Measurements from ENCODE around the gene IFI35.
A peak's percentile ranks its signal among the peaks of the same experiment; 100 is the strongest.
"Not testable (repeated sequence)": the region's sequence is repeated elsewhere in the genome, so short reads cannot be mapped to it uniquely, and the experiment has no call there.

Gene IFI35

DNA sequence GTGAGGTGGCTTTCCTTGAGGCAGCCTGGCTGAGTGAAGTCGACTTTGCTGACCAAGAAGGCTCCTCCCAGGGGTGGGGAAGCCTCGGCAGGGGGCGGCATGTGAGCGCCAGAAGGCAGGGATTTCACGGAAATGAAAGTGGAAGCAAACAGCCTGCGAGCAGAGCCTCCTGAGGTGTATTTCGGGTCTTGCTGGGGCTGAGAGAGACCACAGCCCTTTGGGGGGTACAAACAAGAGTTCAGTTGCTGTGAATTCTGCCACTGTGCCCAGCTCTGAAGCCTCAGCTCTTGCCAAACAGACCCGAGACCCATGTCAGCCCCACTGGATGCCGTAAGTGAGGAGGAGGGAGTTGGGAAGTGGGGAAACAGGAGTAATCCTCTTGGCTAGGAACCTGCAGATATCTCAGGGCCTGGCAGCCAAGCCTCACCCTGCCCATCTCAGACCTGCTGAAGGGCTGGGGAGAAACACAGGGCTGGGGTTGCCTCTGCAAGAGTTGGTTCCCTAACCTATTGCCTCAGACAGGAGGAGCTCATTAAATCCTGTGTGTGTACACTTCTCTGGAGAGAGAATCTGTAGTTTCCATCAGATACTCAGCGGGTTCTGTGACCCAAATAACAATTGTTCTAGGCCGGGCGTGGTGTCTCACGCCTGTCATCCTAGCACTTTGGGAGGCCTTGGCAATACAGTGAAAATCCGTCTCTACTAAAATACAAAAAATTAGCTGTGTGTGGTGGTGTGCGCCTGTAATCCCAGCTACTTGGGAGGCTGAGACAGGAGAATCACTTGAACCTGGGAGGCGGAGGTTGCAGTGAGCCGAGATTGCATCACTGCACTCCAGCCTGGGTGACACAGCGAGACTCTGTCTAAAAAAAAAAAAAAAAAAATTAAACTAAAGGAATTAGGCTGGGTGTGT lies at the start of gene IFI35:
Gene IFI35, plus strand, starts transcription at position 146 of the 913 bp plus-strand sequence. Its CDS starts 164 bp downstream, at position 310.
- POLR2A ChIA-PET: interaction anchor here (0.8 to 2.0 kb wide), 4 partner anchors 9 to 361 kb away, joined by 3 to 30 read pairs (median 4); partner anchors contain the start of genes BECN1 and RPL27
- CTCF ChIA-PET: no interaction called here

DNA sequence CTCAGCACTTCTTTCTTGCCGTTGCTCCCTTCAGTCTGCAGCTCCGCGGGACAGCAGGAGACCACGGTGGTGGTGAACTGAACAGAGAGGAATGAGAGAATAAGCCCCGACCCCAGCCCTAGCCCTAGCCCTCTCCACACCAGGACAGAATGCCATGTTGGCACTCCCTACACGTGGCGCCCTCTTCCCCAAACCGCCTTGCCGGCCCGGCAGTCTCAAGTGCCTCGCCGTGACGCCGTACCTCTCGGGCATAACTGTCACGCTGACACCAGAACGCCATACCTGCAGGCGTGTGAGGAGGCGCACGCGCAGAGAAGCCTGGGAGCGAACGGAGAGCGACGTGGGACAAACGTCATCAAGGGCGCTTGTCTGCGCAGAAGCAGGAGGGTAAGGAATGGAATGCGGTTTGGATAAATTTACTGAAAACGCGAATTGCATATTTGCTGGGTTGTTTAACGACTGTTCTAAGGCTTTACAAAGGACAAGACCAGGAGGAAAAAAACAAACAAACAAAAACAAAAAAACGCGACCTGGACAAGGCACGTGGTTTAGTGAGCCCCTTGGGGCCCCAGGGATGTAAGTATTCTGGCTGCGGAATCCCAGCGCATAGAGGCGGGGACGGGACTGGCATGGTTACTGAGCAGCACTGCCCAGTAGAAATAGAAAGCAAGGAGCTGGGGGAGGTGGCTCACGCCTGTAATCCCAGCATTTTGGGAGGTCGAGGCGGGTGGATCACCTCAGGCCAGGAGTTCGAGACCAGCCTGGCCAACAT lies 42.2 kb upstream of the IFI35 start, which contains the start of gene AARSD1:
Gene AARSD1, minus strand, starts transcription at position 294 of the 772 bp plus-strand sequence. Its CDS starts 14 bp downstream, at position 280.
- CTCF ChIA-PET: interaction anchor here (0.7 to 0.8 kb wide), 3 partner anchors 34 to 539 kb away, joined by 4 to 7 read pairs (median 5); partner anchors contain the start of gene RPL27
- POLR2A ChIA-PET: interaction anchor here (0.6 to 3.4 kb wide), 14 partner anchors 10 to 404 kb away, joined by 3 to 50 read pairs (median 4); partner anchors contain the start of genes BECN1, PTGES3L and RPL27
- DNase-seq (ENCODE audit: extremely low spot score): peak; percentile 90
- no peak for TF ChIP-seq FOXM1 (IDR thresholded peaks at IDR 0.05; ENCODE audit: borderline replicate concordance)
- no peak for TF ChIP-seq SP1 (IDR thresholded peaks at IDR 0.05)
- TF ChIP-seq, protein P1, sequence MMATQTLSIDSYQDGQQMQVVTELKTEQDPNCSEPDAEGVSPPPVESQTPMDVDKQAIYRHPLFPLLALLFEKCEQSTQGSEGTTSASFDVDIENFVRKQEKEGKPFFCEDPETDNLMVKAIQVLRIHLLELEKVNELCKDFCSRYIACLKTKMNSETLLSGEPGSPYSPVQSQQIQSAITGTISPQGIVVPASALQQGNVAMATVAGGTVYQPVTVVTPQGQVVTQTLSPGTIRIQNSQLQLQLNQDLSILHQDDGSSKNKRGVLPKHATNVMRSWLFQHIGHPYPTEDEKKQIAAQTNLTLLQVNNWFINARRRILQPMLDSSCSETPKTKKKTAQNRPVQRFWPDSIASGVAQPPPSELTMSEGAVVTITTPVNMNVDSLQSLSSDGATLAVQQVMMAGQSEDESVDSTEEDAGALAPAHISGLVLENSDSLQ (IDR thresholded peaks at IDR 0.05): peak; percentile 90
- TF ChIP-seq L3MBTL2 (conservative IDR thresholded peaks at IDR 0.05): peak; percentile 96
- TF ChIP-seq SUZ12 (IDR thresholded peaks at IDR 0.05): no peak

More for the DNA sequence above, at the start of gene IFI35:
- DNase-seq (ENCODE audit: extremely low spot score): peak; percentile 49
- TF ChIP-seq SUZ12 (IDR thresholded peaks at IDR 0.05): no peak
- no peak for TF ChIP-seq FOXK2 (IDR thresholded peaks at IDR 0.05)
- no peak for TF ChIP-seq LEF1 (IDR thresholded peaks at IDR 0.05; ENCODE audit: borderline replicate concordance)
- no peak for TF ChIP-seq CTBP1 (IDR thresholded peaks at IDR 0.05; ENCODE audit: borderline replicate concordance)
- no peak for TF ChIP-seq HDGF (IDR thresholded peaks at IDR 0.05; ENCODE audit: borderline replicate concordance)
- TF ChIP-seq ZNF384 (IDR thresholded peaks at IDR 0.05): no peak
- no peak for TF ChIP-seq NFRKB (IDR thresholded peaks at IDR 0.05)
- no peak for TF ChIP-seq BHLHE40 (IDR thresholded peaks at IDR 0.05; ENCODE audit: borderline replicate concordance)
- no peak for TF ChIP-seq ARNT (IDR thresholded peaks at IDR 0.05)
- TF ChIP-seq SP1 (IDR thresholded peaks at IDR 0.05): no peak
- TF ChIP-seq, protein P1 (IDR thresholded peaks at IDR 0.05): no peak
- no peak for TF ChIP-seq FOXM1 (IDR thresholded peaks at IDR 0.05; ENCODE audit: borderline replicate concordance)
- no peak for TF ChIP-seq L3MBTL2 (conservative IDR thresholded peaks at IDR 0.05)
- TF ChIP-seq FOXA1 (IDR thresholded peaks at IDR 0.05): no peak
- no peak for TF ChIP-seq TARDBP (IDR thresholded peaks at IDR 0.05)
- no peak for TF ChIP-seq ELF4 (IDR thresholded peaks at IDR 0.05)

DNA sequence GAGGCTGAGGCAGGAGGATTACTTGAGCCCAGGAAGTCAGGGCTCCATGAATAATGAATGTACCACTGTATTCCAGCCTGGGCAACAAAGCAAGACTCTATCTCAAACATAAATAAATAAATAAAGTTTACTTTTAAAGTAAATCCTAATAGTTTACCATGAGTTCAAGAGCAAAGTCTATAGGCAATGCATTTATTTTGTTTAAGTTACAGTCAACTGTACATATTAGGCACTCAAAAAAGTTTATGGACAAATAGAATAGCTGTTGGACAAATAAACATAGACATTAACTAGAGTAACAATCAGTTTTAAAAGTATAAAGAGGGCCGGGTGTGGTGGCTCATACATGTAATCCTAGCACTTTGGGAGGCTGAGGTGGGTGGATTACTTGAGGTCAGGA lies 38.7 kb upstream of the IFI35 start:
- CTCF ChIA-PET: interaction anchor here (0.6 to 1.5 kb wide), 3 partner anchors 30 to 400 kb away, joined by 3 to 4 read pairs (median 3); partner anchors contain the start of gene RPL27
- TF ChIP-seq ZNF384 (IDR thresholded peaks at IDR 0.05) (no peak), ELF4 (IDR thresholded peaks at IDR 0.05) (no peak), SUZ12 (IDR thresholded peaks at IDR 0.05) (no peak), LEF1 (IDR thresholded peaks at IDR 0.05; ENCODE audit: borderline replicate concordance) (no peak), HDGF (IDR thresholded peaks at IDR 0.05; ENCODE audit: borderline replicate concordance) (no peak)
- POLR2A ChIA-PET: interaction anchor here (1.3 to 4.9 kb wide), 3 partner anchors 12 to 400 kb away, joined by 3 to 40 read pairs (median 5); partner anchors contain the start of genes PTGES3L and RPL27
- DNase-seq (ENCODE audit: extremely low spot score): no peak

DNA sequence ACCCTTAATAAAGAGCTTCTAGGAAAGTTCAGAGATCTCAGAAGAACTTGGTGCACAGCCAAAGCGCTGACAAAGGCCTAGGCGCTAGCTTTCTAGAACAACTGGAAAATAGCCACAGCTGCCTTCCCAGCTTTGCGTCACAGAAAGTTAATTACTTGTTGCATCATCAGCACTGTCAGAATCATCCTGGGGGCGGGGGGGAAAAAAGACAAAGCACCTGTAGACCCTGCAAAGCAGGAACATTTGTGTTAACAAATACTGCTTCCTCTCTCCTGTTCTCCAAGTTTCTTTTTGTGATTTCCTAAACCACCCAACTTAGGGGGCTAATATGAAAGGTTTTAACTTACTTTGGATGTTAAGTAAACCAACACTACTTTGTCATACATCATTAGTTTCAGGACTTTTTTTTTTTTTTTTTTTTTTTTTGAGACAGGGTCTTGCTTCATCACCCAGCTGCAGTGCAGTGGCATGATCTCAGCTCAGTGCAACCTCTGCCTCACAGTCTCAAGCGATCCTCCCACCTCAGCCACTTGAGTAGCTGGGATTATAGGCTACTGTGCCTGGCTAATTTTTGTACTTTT lies 37.5 kb upstream of the IFI35 start:
- DNase-seq (ENCODE audit: extremely low spot score): no peak
- peak; percentile 70 for TF ChIP-seq ZNF384 (IDR thresholded peaks at IDR 0.05)
- TF ChIP-seq BHLHE40 (IDR thresholded peaks at IDR 0.05; ENCODE audit: borderline replicate concordance): no peak
- CTCF ChIA-PET: interaction anchor here (1.5 kb wide), 1 partner anchor 55 kb away, joined by 3 read pairs; no protein-coding TSS in a partner anchor
- POLR2A ChIA-PET: interaction anchor here (1.1 to 4.9 kb wide), 4 partner anchors 10 to 399 kb away, joined by 3 to 40 read pairs (median 4); partner anchors contain the start of genes BECN1, PTGES3L and RPL27

DNA sequence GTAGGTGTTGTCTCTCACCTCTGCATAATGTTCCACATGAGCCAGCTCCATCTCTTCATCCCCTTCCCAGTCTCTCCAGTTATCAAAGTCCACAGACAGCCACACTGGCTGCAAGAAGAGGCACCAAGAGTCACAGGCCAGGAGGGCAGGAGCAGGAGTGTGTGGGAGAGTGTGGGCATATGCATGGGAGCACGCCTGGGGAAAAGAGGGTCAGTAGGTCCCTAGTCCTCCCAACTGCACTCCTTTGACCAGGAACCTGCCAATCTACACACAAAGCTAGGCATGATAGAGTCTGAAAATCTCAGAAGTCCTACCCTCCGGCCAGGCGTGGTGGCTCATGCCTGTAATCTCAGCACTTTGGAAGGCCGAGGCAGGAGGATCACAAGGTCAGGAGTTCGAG lies 35.0 kb upstream of the IFI35 start:
- ChIA-PET CTCF (no interaction called here), POLR2A (interaction anchor here (0.8 to 4.9 kb wide), 2 partner anchors 27 to 198 kb away, joined by 3 to 40 read pairs; partner anchors contain the start of genes RPL27 and VPS25)
- TF ChIP-seq SP1 (IDR thresholded peaks at IDR 0.05) (no peak), FOXM1 (IDR thresholded peaks at IDR 0.05; ENCODE audit: borderline replicate concordance) (no peak), HDGF (IDR thresholded peaks at IDR 0.05; ENCODE audit: borderline replicate concordance) (no peak), FOXK2 (IDR thresholded peaks at IDR 0.05) (no peak), L3MBTL2 (conservative IDR thresholded peaks at IDR 0.05) (no peak), BHLHE40 (IDR thresholded peaks at IDR 0.05; ENCODE audit: borderline replicate concordance) (no peak), LEF1 (IDR thresholded peaks at IDR 0.05; ENCODE audit: borderline replicate concordance) (no peak), FOXA1 (IDR thresholded peaks at IDR 0.05) (no peak), ZNF384 (IDR thresholded peaks at IDR 0.05) (no peak), CTBP1 (IDR thresholded peaks at IDR 0.05; ENCODE audit: borderline replicate concordance) (no peak), ARNT (IDR thresholded peaks at IDR 0.05) (no peak), TARDBP (IDR thresholded peaks at IDR 0.05) (no peak)
- TF ChIP-seq, protein P1 (IDR thresholded peaks at IDR 0.05): no peak
- no peak for DNase-seq (ENCODE audit: extremely low spot score)

DNA sequence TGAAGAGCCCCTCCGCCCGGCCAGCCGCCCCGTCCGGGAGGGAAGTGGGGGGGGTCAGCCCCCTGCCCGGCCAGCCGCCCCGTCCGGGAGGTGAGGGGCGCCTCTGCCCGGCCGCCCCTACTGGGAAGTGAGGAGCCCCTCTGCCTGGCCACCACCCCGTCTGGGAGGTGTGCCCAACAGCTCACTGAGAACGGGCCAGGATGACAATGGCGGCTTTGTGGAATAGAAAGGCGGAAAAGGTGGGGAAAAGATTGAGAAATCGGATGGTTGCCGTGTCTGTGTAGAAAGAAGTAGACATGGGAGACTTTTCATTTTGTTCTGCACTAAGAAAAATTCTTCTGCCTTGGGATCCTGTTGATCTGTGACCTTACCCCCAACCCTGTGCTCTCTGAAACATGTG lies 33.3 kb upstream of the IFI35 start:
- DNase-seq (ENCODE audit: extremely low spot score); CTCF ChIA-PET: not testable (repeated sequence)
- POLR2A ChIA-PET: interaction anchor here (1.2 kb wide), 1 partner anchor 25 kb away, joined by 6 read pairs; the partner anchor contains the start of gene RPL27

Data from HEK293T (cell line).